Fibroblast of skin of abdomen (primary cell): Measurements from ENCODE around the gene TEC.

ENCODE experiments used
- DNase-seq: peaks from one replicate; pipeline ENCODE4 v3.0.0-alpha.2; 2013

Gene TEC

DNA sequence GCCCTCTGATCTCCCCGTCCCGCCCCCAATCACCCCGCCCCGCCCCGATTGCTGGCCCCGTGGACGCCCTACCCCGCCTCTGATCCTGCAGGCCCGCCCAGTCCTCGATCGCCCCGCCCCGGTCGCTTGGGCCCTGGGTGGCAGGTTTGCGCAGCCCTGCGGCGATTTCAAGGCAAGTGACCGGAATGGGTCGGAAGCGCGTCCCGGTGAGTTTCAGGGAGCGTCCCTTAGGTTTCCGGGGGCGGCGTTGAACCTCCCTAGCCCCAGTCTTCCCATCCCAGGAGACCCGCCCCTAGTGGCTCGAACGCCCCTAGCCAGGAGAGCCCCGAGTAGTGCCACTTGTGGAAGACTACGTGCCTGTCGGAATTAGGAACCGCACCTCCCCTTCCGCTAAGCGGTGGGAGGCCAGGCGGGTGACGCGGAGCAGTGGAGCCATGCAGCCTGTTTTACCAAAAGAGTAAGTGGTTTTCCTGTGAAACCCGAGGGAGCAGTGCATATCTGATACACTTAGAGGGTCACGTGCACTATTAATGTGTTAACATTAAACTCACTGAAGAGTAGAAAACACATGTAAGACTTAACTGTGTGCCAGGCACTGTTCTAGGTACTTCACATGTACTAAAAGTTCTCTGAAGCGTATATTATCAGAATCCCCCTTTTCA is 354 bp upstream of the TEC start:
- DNase-seq: peak; percentile 60

- no peak for DNase-seq
These were observed 2.1 kb downstream of the TEC start for GRCh38 chr4:48267574-48267973.

GRCh38 chr4:48266781-48267180 is 2.9 kb downstream of the TEC start:
- DNase-seq: no peak

- DNase-seq: peak; percentile 16
These were observed 6.7 kb downstream of the TEC start for GRCh38 chr4:48262926-48263325.

- no peak for DNase-seq
These were observed 7.2 kb downstream of the TEC start for GRCh38 chr4:48262484-48262883.

GRCh38 chr4:48261281-48261680 is 8.4 kb downstream of the TEC start:
- peak; percentile 38 for DNase-seq

- DNase-seq: no peak
These were observed 9.9 kb downstream of the TEC start for GRCh38 chr4:48259748-48260147.

DNA sequence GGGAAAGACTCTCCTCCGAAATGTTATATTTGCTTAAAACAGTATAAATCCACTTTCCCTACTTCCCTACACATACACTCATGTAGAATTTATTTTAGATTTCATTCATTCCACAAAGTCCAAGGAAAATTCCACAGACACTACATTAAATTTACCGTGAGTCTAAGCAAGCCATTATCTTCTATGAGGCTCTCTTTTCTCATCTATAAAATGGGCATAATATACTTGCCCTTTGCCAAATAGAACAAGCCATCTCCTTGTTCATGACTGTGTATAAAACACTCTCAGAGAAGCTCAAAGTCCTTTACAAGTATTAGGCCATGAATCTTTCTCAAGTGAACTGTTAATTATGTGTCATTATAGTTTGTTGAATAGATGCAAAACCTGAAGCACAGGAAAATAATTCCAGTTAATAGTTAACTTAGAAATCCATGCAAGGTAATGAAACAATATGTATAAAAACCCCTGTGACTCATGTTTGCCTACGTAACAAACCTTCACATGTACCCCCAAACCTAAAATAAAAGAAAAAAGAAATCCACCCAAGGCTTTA is 10.7 kb downstream of the TEC start:
- no peak for DNase-seq

GRCh38 chr4:48255959-48256342 is 13.7 kb downstream of the TEC start:
- DNase-seq: no peak

DNA sequence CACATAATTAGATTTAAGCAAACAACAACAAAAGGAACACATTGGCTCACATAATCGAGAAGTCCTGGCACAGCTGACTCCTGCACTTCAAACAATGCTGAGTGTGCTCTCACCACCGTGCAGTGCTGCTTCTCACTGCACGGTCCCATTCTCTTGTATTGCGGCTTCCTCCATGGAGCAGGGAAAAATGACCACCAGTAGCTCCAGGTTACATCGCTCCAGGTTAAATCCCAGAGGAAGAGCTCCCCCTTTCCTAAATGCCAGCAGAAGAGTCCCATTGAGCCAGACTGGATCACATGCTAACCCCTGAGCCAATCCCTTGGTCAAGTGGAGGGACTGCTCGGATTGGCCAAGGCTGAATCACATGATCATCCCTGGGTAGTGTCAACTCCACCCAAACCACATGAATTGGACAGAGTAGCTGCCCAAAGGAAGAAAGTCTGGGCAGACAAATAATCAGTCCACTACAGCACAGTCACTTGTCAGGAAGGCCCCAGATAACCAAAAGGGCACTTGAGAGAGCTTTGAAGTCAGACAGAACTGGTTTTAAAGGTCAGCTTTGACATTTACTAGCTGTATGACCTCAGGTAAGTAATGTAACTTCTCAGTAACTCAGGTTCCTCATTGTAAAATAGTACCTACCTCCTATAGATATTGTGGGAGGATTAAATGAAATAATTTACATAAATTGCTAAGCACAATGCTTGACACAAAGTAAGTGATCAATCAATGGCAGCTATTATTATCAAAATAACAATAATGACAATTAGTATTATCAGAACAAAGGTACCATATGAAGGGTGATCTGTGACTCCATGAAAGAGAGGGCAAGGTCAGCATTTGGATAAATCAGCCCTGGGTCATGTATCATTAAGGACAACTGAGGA is 14.3 kb downstream of the TEC start:
- no peak for DNase-seq

DNA sequence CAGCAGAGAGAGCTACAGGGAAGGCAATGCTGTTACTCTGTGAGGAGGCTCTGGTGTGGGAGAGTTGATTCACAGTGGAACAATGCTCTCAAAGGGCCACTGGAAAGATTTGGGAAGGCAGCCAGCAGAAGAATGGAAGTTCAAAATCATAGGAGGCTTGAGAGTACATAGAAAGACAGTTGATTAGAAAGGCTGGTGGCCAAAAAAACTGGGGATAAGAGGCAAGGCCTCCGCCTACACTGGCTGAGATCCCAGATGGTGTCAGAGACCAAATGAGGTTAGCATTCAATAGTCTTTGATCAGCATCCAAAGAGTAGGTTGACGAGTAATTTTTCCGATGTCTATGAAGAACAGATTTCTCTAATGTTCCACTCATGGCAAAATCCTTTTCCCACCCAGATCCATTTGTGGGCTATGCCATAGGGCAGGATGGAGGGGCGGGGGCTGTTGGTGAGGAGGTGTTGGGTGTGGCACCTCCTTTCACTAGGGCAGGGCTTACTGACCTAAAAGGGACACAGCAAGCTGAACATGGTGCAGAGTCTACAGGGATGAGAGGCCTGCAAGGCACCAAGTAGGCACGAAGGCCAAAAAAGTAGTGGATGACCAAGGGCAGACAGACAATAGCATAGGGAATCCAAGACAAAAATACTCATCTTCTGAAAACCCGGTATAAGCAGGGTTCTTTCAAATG is 15.1 kb downstream of the TEC start:
- peak; percentile 94 for DNase-seq

GRCh38 chr4:48252313-48252712 is 17.3 kb downstream of the TEC start:
- no peak for DNase-seq

- DNase-seq: no peak
These were observed 18.7 kb downstream of the TEC start for GRCh38 chr4:48250980-48251379.

- no peak for DNase-seq
These were observed 19.3 kb downstream of the TEC start for GRCh38 chr4:48250343-48250742.

DNA sequence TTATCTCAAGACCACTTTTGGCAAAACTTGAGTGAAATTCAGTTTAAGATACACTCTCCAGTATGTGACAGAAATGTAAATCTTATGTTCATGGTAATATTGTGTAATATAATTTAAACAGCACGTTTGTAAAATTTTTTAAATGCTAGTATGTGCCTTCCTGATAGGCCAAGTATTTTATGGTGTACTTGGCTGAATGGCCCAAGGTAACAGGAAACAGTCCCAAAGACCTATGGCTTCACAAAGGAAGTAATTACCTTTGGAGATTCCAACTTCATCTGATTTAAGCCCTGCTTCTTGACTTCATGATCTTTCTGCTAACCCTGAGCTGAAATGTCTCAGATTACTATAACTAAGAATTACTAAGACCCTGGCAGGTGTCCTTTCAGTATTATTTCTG is 20.3 kb downstream of the TEC start:
- no peak for DNase-seq

DNA sequence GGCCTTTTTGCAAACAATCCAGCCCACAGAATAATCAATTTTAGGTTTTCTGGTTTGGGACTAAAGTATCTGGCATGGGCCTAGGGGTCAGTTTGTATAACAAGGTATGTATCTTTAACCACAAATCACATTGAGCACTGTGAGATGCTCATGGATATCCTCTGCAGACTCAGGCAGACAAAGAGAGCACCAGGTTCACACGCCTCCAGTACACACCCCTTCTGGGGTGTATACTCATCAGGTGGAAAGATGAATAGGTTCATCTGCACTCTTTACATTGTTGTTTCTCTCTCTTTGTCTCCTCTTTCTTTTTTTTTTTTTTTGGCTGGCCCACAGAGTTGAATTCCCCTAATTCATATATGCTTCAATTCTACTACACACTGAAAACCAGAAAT is 21.1 kb downstream of the TEC start:
- DNase-seq: no peak

DNA sequence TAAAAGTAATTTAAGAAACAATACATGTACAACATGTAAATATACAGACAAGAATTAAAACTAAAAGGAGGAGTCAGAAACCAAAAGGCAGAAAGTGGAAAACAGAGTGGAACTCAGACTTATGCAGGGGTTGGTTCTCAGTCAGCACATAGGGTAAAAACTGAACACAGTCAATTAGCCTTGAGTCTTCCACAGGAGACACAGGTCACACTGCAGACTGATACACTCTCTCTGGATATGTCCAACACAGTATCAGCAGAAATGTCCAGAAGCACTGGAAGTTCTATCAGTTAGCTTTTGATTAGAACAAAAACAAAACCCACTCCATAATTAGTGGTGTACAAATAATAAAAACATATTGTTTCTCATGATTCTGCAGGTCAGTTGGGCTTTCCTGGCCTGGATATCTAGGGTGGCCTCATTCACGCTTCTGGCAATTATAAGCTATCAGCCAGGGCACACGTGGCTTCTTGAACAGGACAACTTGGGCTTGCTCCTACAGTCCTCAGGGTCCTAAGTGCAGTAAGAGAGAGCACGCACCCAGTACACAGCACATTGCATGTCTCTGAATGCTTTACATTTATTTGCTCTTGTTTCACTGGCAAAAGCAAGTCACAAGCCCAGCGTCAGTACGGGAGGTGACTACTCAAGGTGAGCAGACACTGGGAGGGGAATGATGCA is 21.6 kb downstream of the TEC start:
- DNase-seq: no peak

DNA sequence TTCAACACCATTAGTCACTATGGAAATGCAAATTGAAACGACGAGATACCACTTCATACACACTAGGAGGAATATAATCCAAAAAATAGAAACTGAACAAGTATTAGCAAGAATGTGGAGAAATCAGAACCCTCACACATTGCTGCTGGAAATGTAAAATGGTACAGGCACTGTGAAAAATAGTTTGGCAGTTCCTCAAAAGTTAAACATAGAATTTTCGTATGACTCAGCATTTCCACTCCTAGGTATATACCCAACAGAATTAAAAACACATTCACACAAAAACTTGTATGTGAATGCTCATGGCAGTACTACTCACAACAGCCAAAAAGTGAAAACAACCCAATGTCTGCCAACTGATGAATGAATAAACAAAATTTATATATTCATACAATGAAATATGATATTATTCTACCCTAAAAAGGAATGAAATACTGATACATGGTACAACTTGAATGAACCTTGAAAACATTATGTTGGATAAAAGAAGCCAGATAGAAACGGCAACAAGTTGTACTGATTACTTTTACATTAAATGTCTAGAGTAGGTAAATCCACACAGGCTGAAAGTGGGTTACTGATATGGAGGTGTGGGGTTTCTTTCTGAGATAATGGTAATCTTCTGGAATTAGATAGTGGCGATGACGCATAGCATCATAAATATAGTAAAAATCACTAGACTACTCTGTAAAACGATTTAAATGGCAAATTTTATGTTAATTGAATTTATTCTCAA is 22.3 kb downstream of the TEC start:
- DNase-seq: peak; percentile 53

- DNase-seq: no peak
These were observed 25.0 kb downstream of the TEC start for GRCh38 chr4:48244665-48245064.

DNA sequence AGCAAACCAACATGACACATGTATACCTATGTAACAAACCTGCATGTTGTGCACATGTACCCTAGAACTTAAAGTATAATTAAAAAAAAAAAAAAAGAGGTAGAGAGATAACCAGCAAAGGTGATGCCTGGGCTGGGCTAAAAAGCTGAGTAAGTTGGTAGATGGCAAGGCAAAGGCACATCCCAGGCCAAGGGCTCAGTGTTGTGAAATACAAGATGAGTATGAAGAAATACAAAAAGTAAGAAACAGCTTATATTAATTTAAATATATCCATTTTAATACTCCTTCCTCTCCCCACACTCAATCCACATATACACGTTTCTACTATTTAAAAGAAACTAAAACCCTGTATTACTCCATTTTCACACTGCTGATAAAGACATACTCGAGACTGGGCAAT is 25.8 kb downstream of the TEC start:
- DNase-seq: no peak

GRCh38 chr4:48243429-48243828 is 26.2 kb downstream of the TEC start:
- no peak for DNase-seq
